ENCODE data around the gene JAKMIP2. TPM values are rescaled to one million over a fixed set of nuclear protein-coding genes. Genes with fewer than 3 reads are reported as not detected.

The JAKMIP2 gene
- total RNA-seq, 1 experiment from 2014 or later = not detected

DNA sequence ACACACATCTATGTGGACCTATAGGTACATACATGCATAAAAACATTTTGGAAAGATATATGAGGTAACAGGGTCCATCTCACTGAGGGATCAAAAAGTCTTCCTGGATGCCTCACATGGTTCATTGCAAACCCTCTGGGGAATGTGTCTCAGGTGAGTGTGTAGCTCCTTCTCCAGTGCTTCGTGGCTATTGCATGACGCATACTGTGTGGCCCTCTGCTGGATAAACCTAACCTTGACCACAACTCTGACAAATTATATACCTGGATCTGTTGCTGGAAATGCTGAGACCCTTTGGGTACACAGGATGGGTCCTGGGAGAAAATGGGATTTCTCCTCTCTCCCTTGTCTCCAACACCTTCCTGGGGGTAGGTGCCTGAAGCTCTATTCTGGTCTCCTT lies 91.9 kb downstream of the JAKMIP2 start:
- intact Hi-C loops (cut with micrococcal nuclease; ENCODE audit: unreplicated experiment) = no loop called here

DNA sequence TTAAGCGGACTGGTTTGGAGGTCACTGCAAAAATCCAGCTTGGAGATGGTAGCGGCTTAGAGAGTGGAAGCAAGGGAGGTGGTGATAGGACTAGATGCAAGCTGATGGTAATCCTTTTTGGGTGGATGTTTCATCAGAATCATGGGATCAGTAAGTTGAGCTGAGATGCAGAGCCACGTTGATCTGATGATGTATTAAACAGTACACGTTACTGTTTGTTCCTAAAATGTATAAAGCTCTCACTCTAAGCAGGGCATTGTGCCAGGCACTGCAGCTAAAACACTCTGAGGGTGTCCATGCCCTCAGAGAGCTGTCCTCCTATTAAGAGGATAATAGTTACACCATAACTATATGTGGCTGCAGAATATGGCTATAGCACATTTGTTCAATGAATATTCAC lies 93.1 kb downstream of the JAKMIP2 start:
- Histone ChIP-seq H3K27ac (no peak overlapping the region), H3F3A (ENCODE audit: insufficient read depth, low read depth) (no peaks in the 10 kb centered on the region), H3K4me2 (no peak overlapping the region), H3K36me3 (ENCODE audit: low read depth) (no peaks in the 10 kb centered on the region), H3K4me3 (no peak overlapping the region), H3K4me1 (replicated peaks; ENCODE audit: insufficient read depth) (no peaks in the 10 kb centered on the region), H4K20me1 (ENCODE audit: insufficient read depth) (no peaks in the 10 kb centered on the region), H3K27me3 (ENCODE audit: insufficient read depth, low read depth) (peaks cover 11% of the 10 kb centered on the region; the same call in 1 of the 2 replicates), H3K9me3 (ENCODE audit: insufficient read depth, low read depth) (no peaks in the 10 kb centered on the region), H3K79me2 (ENCODE audit: low read depth) (no peaks in the 10 kb centered on the region), H2AFZ (no peak overlapping the region), H3K9me2 (ENCODE audit: insufficient read depth) (no peaks in the 10 kb centered on the region)
- no peak for DNase-seq
- no TSS peak for BruUV-seq (replicated peaks)
- ChIA-PET CTCF (no interaction called here), POLR2A (ENCODE audit: unreplicated experiment) (no interaction called here)
- TF ChIP-seq, protein P1, sequence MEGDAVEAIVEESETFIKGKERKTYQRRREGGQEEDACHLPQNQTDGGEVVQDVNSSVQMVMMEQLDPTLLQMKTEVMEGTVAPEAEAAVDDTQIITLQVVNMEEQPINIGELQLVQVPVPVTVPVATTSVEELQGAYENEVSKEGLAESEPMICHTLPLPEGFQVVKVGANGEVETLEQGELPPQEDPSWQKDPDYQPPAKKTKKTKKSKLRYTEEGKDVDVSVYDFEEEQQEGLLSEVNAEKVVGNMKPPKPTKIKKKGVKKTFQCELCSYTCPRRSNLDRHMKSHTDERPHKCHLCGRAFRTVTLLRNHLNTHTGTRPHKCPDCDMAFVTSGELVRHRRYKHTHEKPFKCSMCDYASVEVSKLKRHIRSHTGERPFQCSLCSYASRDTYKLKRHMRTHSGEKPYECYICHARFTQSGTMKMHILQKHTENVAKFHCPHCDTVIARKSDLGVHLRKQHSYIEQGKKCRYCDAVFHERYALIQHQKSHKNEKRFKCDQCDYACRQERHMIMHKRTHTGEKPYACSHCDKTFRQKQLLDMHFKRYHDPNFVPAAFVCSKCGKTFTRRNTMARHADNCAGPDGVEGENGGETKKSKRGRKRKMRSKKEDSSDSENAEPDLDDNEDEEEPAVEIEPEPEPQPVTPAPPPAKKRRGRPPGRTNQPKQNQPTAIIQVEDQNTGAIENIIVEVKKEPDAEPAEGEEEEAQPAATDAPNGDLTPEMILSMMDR (conservative IDR thresholded peaks at IDR 0.05) = no peak
- no peak for TF ChIP-seq EZH2 (IDR thresholded peaks at IDR 0.05; ENCODE audit: low read depth)
- intact Hi-C loops (cut with micrococcal nuclease; ENCODE audit: unreplicated experiment) = no loop called here

More for the DNA sequence above, 91.9 kb downstream of the JAKMIP2 start:
- H3K9me3 ChIP-seq (ENCODE audit: insufficient read depth, low read depth) = no peaks in the 10 kb centered on the region
- H4K20me1 ChIP-seq (ENCODE audit: insufficient read depth) = no peaks in the 10 kb centered on the region
- H2AFZ ChIP-seq = no peak overlapping the region
- H3K27me3 ChIP-seq (ENCODE audit: insufficient read depth, low read depth) = peaks cover 11% of the 10 kb centered on the region; the same call in 1 of the 2 replicates
- TF ChIP-seq, protein P1 (conservative IDR thresholded peaks at IDR 0.05) = 0 out of 2 replicates have a peak, but pooled peaks have one; percentile 20
- no peak for TF ChIP-seq EZH2 (IDR thresholded peaks at IDR 0.05; ENCODE audit: low read depth)
- no peak overlapping the region for H3K27ac ChIP-seq
- H3K79me2 ChIP-seq (ENCODE audit: low read depth) = no peaks in the 10 kb centered on the region
- no peak overlapping the region for H3K4me3 ChIP-seq
- CTCF ChIA-PET = interaction anchor here (0.8 kb wide), 1 partner anchor 363 kb away, joined by 5 read pairs; no protein-coding TSS in a partner anchor
- no peaks in the 10 kb centered on the region for H3K4me1 ChIP-seq (replicated peaks; ENCODE audit: insufficient read depth)
- H3F3A ChIP-seq (ENCODE audit: insufficient read depth, low read depth) = no peaks in the 10 kb centered on the region
- POLR2A ChIA-PET (ENCODE audit: unreplicated experiment) = interaction anchor here (0.6 kb wide), 1 partner anchor 238 kb away, joined by 4 read pairs; no protein-coding TSS in a partner anchor
- BruUV-seq (replicated peaks) = no TSS peak
- no peaks in the 10 kb centered on the region for H3K9me2 ChIP-seq (ENCODE audit: insufficient read depth)
- no peak for DNase-seq
- no peaks in the 10 kb centered on the region for H3K36me3 ChIP-seq (ENCODE audit: low read depth)
- H3K4me2 ChIP-seq = no peak overlapping the region

DNA sequence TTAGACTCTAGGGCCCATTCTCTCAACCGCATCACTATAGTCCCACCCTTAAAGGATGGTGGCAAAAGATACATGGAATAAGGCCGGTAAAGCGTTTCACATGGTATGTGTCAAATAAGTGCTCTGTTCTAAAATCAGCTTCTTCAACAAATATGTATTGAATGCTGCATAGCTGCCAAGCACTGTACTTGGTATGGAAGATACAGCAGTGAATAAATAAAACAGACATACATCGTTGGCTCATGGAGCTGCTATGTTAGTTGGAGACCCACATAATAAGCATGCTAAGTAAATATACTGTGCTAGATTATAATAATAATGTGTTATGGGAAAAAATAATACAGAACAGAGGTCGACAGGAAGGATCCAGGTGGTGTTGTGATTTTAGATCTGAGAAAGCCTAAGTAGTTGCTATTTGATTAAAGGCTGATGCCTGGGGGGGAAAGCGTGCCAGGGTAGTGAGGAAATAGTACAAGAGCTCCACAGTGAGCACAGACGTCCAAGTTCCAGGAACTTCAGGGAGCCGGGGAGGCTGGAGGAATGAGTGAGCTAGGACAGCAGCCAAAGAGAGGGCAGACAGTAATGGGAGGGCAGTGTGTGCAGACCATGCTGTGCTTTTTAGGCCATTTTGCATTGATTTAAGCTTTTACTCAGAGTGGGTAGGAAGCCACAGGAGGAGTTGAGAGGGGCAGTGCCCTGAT lies 93.7 kb downstream of the JAKMIP2 start:
- no TSS peak for BruUV-seq (replicated peaks)
- Histone ChIP-seq H3K4me1 (replicated peaks; ENCODE audit: insufficient read depth) (no peaks in the 10 kb centered on the region), H3K9me3 (ENCODE audit: insufficient read depth, low read depth) (no peaks in the 10 kb centered on the region), H3K4me2 (no peak overlapping the region), H3K27me3 (ENCODE audit: insufficient read depth, low read depth) (peaks cover 7% of the 10 kb centered on the region; the same call in 1 of the 2 replicates), H3K27ac (no peak overlapping the region), H3K36me3 (ENCODE audit: low read depth) (no peaks in the 10 kb centered on the region), H2AFZ (no peak overlapping the region), H3K79me2 (ENCODE audit: low read depth) (no peaks in the 10 kb centered on the region), H4K20me1 (ENCODE audit: insufficient read depth) (no peaks in the 10 kb centered on the region), H3F3A (ENCODE audit: insufficient read depth, low read depth) (no peaks in the 10 kb centered on the region), H3K4me3 (no peak overlapping the region), H3K9me2 (ENCODE audit: insufficient read depth) (no peaks in the 10 kb centered on the region)
- CTCF ChIA-PET = no interaction called here
- no peak for TF ChIP-seq EZH2 (IDR thresholded peaks at IDR 0.05; ENCODE audit: low read depth)
- TF ChIP-seq, protein P1 (conservative IDR thresholded peaks at IDR 0.05) = no peak
- intact Hi-C loops (cut with micrococcal nuclease; ENCODE audit: unreplicated experiment) = no loop called here
- POLR2A ChIA-PET (ENCODE audit: unreplicated experiment) = no interaction called here
- DNase-seq = no peak
